ENCODE measurements around the gene GDF10. TPM values are rescaled to one million over a fixed set of nuclear protein-coding genes. Genes with fewer than 3 reads are reported as not detected.

The GDF10 gene
- total and polyA plus RNA-seq, 8 donors: 0.31 to 2.6 (median 0.90) TPM; not detected in 5

GRCh38 chr10:47303105-47303504, 3.1 kb downstream of the GDF10 start:
- H3K9me3 ChIP-seq: no peaks in the 10 kb centered on the region
- H3K4me1 ChIP-seq: peaks cover 12 to 19% (median 17%) of the 10 kb centered on the region in 4 donors
- no peak for TF ChIP-seq EP300 (IDR thresholded peaks at IDR 0.05)
- no peak for TF ChIP-seq CTCF (IDR thresholded peaks at IDR 0.05)
- DNase-seq: no peak
- 84 to 92% (median 88%) methylated on average over 7 of the region's 7 CpGs for WGBS, 5 donors
- H3K4me3 ChIP-seq: no peak overlapping the region
- no peak overlapping the region for H3K27ac ChIP-seq
- H3K36me3 ChIP-seq: no peaks in the 10 kb centered on the region
- H3K27me3 ChIP-seq: peaks cover 3 to 82% (median 28%) of the 10 kb centered on the region in 3 donors
- intact Hi-C loops (cut with DNase I; ENCODE audit: low total_unique reads): no loop called here

GRCh38 chr10:47303866-47304265, 3.9 kb downstream of the GDF10 start:
- no peaks in the 10 kb centered on the region for H3K36me3 ChIP-seq
- no peak for DNase-seq
- H3K27me3 ChIP-seq: peaks cover 3 to 79% (median 28%) of the 10 kb centered on the region in 3 donors
- no peaks in the 10 kb centered on the region for H3K9me3 ChIP-seq
- H3K4me3 ChIP-seq: no peak overlapping the region
- 82 to 88% (median 83%) methylated on average over 6 of the region's 6 CpGs for WGBS, 5 donors
- TF ChIP-seq POLR2A (IDR thresholded peaks at IDR 0.05) (no peak), POLR2AphosphoS5 (IDR thresholded peaks at IDR 0.05) (no peak), EP300 (IDR thresholded peaks at IDR 0.05) (no peak), CTCF (IDR thresholded peaks at IDR 0.05) (no peak)
- H3K4me1 ChIP-seq: peaks cover 12 to 18% (median 17%) of the 10 kb centered on the region in 4 donors
- H3K27ac ChIP-seq: no peak overlapping the region
- intact Hi-C loops (cut with DNase I; ENCODE audit: low total_unique reads): no loop called here

- H3K4me1 ChIP-seq: peaks cover 3 to 8% (median 5%) of the 10 kb centered on the region in 4 donors
- no peaks in the 10 kb centered on the region for H3K9me3 ChIP-seq
- H3K27me3 ChIP-seq: peaks cover 0 to 63% (median 15%) of the 10 kb centered on the region in 3 donors
- H3K36me3 ChIP-seq: no peaks in the 10 kb centered on the region
- H3K4me3 ChIP-seq: no peak overlapping the region
- no peak for DNase-seq
- TF ChIP-seq EP300 (IDR thresholded peaks at IDR 0.05): no peak
- TF ChIP-seq POLR2A (IDR thresholded peaks at IDR 0.05): no peak
- TF ChIP-seq CTCF (IDR thresholded peaks at IDR 0.05): no peak
- no peak for TF ChIP-seq POLR2AphosphoS5 (IDR thresholded peaks at IDR 0.05)
- WGBS, 5 donors: 28 to 51% (median 47%) methylated on average over 2 of the region's 2 CpGs
- H3K27ac ChIP-seq: no peak overlapping the region
- intact Hi-C loops (cut with DNase I; ENCODE audit: low total_unique reads): no loop called here
Measured at GRCh38 chr10:47305566-47305965, 5.6 kb downstream of the GDF10 start.

GRCh38 chr10:47306387-47307210, 6.6 kb downstream of the GDF10 start:
- H3K4me3 ChIP-seq: no peak overlapping the region
- no peak for DNase-seq
- 59 to 72% (median 65%) methylated on average over 10 of the region's 10 CpGs for WGBS, 5 donors
- no peak for TF ChIP-seq POLR2A (IDR thresholded peaks at IDR 0.05)
- no peak for TF ChIP-seq CTCF (IDR thresholded peaks at IDR 0.05)
- TF ChIP-seq EP300 (IDR thresholded peaks at IDR 0.05): no peak
- no peak for TF ChIP-seq POLR2AphosphoS5 (IDR thresholded peaks at IDR 0.05)
- H3K9me3 ChIP-seq: no peaks in the 10 kb centered on the region
- H3K27me3 ChIP-seq: peaks cover 0 to 52% (median 5%) of the 10 kb centered on the region in 3 donors
- H3K36me3 ChIP-seq: no peaks in the 10 kb centered on the region
- H3K27ac ChIP-seq: no peak overlapping the region
- intact Hi-C loops (cut with DNase I; ENCODE audit: low total_unique reads): no loop called here
- H3K4me1 ChIP-seq: peaks cover 7 to 10% (median 9%) of the 10 kb centered on the region in 4 donors
